WTC11 (cell line): ENCODE results near the gene GRK3. TPM values are rescaled to one million over a fixed set of nuclear protein-coding genes. Genes with fewer than 3 reads are reported as not detected.
"Not testable (repeated sequence)": the region's sequence is repeated elsewhere in the genome, so short reads cannot be mapped to it uniquely, and the experiment has no call there.

ENCODE experiments used
- ATAC-seq: fragments of 200-7000 bp; cut with Tn5 transposase; 2 replicates; pipeline ENCODE4 v1.10.0; 2021; ENCODE audit warnings: mild to moderate bottlenecking, moderate library complexity
- CTCF ChIA-PET: fragments of 300-600 bp; sonication (Branson Sonifier 250); formaldehyde crosslinking; loops from one replicate; lab custom pipeline; 2021; ENCODE audit warnings: antibody characterized with exemption; lab: Charles Lee
- POLR2A ChIA-PET: fragments of 350-600 bp; sonication (Branson Sonifier 250); formaldehyde crosslinking; loops from one replicate; lab custom pipeline; 2021; ENCODE audit warnings: antibody characterized with exemption; lab: Charles Lee
- DNase-seq: peaks from one replicate; pipeline ENCODE4 v3.0.0; 2021; ENCODE audit warnings: low spot score
- H3K27ac Mint-ChIP-seq: 2 replicates; pipeline ENCODE4 v1.8.0; 2021; ENCODE audit warnings: mixed read lengths
- H3K27me3 Mint-ChIP-seq: 2 replicates; pipeline ENCODE4 v1.8.0; 2021; ENCODE audit warnings: low read depth, mild to moderate bottlenecking, moderate library complexity, mixed read lengths
- H3K36me3 Mint-ChIP-seq: 2 replicates; pipeline ENCODE4 v1.8.0; 2021; ENCODE audit warnings: mixed read lengths
- H3K4me1 Mint-ChIP-seq: 2 replicates; pipeline ENCODE4 v1.8.0; 2022; ENCODE audit warnings: mixed read lengths
- H3K4me3 Mint-ChIP-seq: 2 replicates; pipeline ENCODE4 v1.8.0; 2021; ENCODE audit warnings: mild to moderate bottlenecking, moderate library complexity, mixed read lengths
- H3K9me3 Mint-ChIP-seq: 2 replicates; pipeline ENCODE4 v1.8.0; 2021; ENCODE audit warnings: mixed read lengths
- NR1H2 ChIP-seq: sonication (generic); formaldehyde crosslinking; IDR thresholded peaks from 2 replicates; pipeline ENCODE4 v1.9.0; 2021; ENCODE audit warnings: mild to moderate bottlenecking, moderate library complexity, missing genetic modification reagents
- SMAD3 ChIP-seq: sonication (generic); formaldehyde crosslinking; IDR thresholded peaks from 2 replicates; pipeline ENCODE4 v1.8.0; 2022; ENCODE audit warnings: missing genetic modification reagents, mild to moderate bottlenecking, borderline replicate concordance
- ZNF423 ChIP-seq: fragments of 250-450 bp; sonication (Bioruptor Pico); IDR thresholded peaks from 2 replicates; pipeline ENCODE4 v2.1.2; 2022; ENCODE audit warnings: mild to moderate bottlenecking, moderate library complexity
- total RNA-seq: library from RNA; stranded (reverse); gene quantifications from 3 replicates; pipeline ENCODE4 v1.2.3, GENCODE V29; 2021
- TF ChIP-seq, protein P1 (sequence below): sonication (generic); formaldehyde crosslinking; IDR thresholded peaks from 2 replicates; pipeline ENCODE4 v1.8.0; 2023; ENCODE audit warnings: missing genetic modification reagents
- TF ChIP-seq, protein P2 (sequence below): sonication (generic); formaldehyde crosslinking; IDR thresholded peaks from 2 replicates; pipeline ENCODE4 v1.8.0; 2022; ENCODE audit warnings: missing genetic modification reagents
- TF ChIP-seq, protein P3 (sequence below): sonication (generic); formaldehyde crosslinking; IDR thresholded peaks from 2 replicates; pipeline ENCODE4 v1.8.1; 2023; ENCODE audit warnings: mild to moderate bottlenecking, moderate library complexity, missing genetic modification reagents
- TF ChIP-seq, protein P4 (sequence below): sonication (generic); formaldehyde crosslinking; IDR thresholded peaks from 2 replicates; pipeline ENCODE4 v1.8.1; 2022; ENCODE audit warnings: mild to moderate bottlenecking, moderate library complexity, missing genetic modification reagents

The GRK3 gene
- total RNA-seq, 1 experiment from 2014 or later: 27.1 TPM

DNA sequence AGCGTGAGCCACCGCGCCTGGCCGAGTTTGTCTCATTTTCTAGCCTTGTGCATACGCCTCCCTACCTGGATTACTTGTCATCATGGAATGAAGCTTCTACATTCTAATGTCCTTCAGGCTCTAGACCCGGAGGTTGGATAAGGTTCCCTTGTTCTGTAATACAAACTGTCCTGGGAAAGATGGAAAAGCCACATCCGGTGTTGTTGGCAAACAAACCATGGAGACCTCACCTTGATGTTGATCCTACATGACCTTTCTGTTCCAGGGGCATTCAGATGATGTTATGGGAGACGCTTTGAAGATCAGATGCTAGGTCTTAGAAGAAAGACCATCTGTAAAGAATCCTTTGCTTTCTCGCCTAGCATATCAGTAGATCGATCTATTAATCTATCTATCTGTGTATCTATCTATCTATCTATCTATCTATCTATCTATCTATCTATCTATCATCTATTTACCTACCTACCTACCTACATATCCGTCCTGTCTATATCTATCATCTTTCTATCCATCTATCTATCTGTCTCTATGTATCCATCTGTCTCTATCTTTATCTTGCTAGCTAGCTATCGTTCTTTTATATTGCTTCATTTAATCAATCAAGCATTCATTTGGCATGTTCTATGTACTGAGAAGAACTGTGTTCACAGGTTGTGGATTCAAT lies 46.3 kb upstream of the GRK3 start:
- peaks cover 7% of the 10 kb centered on the region for H3K9me3 Mint-ChIP-seq
- ChIA-PET CTCF (no interaction called here), POLR2A (no interaction called here)
- peaks cover 9% of the 10 kb centered on the region for H3K4me1 Mint-ChIP-seq
- DNase-seq (no peak), ATAC-seq (no peak)
- H3K4me3 Mint-ChIP-seq: no peak overlapping the region
- no peak for TF ChIP-seq ZNF423
- H3K27me3 Mint-ChIP-seq: no peaks in the 10 kb centered on the region
- H3K27ac Mint-ChIP-seq: no peak overlapping the region
- peaks cover 7% of the 10 kb centered on the region; the same call in 1 of the 2 replicates for H3K36me3 Mint-ChIP-seq

DNA sequence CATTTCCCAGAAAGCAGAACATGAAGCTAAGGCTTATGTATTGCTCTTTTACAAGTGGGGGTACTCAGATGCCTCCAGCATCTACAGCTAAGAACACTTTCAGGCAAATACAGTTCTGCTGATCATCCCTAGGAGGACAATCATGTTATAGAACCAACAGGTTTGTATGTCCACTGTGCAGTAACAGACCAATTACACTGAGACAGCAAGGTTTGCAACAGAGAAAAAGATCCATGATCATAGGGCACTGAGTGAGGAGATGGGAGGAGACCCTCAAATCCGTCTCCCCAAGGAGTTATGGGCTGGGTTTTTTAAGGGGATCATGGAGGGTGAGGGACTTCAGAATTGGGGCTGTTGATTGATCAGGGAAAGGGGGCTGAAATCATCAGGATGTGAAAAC lies 39.1 kb upstream of the GRK3 start:
- POLR2A ChIA-PET: no interaction called here
- H3K36me3 Mint-ChIP-seq: peaks cover 19% of the 10 kb centered on the region
- H3K27me3 Mint-ChIP-seq: peaks cover 16% of the 10 kb centered on the region
- ATAC-seq: no peak
- no peak overlapping the region for H3K27ac Mint-ChIP-seq
- H3K4me3 Mint-ChIP-seq: no peak overlapping the region
- H3K4me1 Mint-ChIP-seq: no peaks in the 10 kb centered on the region
- CTCF ChIA-PET: no interaction called here
- DNase-seq: no peak
- TF ChIP-seq SMAD3 (CRISPR knock-in tag) (no peak), ZNF423 (no peak), NR1H2 (CRISPR knock-in tag) (no peak)
- TF ChIP-seq, protein P1, sequence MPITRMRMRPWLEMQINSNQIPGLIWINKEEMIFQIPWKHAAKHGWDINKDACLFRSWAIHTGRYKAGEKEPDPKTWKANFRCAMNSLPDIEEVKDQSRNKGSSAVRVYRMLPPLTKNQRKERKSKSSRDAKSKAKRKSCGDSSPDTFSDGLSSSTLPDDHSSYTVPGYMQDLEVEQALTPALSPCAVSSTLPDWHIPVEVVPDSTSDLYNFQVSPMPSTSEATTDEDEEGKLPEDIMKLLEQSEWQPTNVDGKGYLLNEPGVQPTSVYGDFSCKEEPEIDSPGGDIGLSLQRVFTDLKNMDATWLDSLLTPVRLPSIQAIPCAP (CRISPR knock-in tag): no peak
- TF ChIP-seq, protein P2, sequence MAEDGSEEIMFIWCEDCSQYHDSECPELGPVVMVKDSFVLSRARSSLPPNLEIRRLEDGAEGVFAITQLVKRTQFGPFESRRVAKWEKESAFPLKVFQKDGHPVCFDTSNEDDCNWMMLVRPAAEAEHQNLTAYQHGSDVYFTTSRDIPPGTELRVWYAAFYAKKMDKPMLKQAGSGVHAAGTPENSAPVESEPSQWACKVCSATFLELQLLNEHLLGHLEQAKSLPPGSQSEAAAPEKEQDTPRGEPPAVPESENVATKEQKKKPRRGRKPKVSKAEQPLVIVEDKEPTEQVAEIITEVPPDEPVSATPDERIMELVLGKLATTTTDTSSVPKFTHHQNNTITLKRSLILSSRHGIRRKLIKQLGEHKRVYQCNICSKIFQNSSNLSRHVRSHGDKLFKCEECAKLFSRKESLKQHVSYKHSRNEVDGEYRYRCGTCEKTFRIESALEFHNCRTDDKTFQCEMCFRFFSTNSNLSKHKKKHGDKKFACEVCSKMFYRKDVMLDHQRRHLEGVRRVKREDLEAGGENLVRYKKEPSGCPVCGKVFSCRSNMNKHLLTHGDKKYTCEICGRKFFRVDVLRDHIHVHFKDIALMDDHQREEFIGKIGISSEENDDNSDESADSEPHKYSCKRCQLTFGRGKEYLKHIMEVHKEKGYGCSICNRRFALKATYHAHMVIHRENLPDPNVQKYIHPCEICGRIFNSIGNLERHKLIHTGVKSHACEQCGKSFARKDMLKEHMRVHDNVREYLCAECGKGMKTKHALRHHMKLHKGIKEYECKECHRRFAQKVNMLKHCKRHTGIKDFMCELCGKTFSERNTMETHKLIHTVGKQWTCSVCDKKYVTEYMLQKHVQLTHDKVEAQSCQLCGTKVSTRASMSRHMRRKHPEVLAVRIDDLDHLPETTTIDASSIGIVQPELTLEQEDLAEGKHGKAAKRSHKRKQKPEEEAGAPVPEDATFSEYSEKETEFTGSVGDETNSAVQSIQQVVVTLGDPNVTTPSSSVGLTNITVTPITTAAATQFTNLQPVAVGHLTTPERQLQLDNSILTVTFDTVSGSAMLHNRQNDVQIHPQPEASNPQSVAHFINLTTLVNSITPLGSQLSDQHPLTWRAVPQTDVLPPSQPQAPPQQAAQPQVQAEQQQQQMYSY: no peak
- TF ChIP-seq, protein P3, sequence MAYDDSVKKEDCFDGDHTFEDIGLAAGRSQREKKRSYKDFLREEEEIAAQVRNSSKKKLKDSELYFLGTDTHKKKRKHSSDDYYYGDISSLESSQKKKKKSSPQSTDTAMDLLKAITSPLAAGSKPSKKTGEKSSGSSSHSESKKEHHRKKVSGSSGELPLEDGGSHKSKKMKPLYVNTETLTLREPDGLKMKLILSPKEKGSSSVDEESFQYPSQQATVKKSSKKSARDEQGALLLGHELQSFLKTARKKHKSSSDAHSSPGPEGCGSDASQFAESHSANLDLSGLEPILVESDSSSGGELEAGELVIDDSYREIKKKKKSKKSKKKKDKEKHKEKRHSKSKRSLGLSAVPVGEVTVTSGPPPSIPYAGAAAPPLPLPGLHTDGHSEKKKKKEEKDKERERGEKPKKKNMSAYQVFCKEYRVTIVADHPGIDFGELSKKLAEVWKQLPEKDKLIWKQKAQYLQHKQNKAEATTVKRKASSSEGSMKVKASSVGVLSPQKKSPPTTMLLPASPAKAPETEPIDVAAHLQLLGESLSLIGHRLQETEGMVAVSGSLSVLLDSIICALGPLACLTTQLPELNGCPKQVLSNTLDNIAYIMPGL (CRISPR knock-in tag): no peak
- TF ChIP-seq, protein P4, sequence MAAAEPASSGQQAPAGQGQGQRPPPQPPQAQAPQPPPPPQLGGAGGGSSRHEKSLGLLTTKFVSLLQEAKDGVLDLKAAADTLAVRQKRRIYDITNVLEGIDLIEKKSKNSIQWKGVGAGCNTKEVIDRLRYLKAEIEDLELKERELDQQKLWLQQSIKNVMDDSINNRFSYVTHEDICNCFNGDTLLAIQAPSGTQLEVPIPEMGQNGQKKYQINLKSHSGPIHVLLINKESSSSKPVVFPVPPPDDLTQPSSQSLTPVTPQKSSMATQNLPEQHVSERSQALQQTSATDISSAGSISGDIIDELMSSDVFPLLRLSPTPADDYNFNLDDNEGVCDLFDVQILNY (CRISPR knock-in tag): no peak
- TF ChIP-seq, all 79 proteins: peak for 0
- peaks cover 39% of the 10 kb centered on the region for H3K9me3 Mint-ChIP-seq

DNA sequence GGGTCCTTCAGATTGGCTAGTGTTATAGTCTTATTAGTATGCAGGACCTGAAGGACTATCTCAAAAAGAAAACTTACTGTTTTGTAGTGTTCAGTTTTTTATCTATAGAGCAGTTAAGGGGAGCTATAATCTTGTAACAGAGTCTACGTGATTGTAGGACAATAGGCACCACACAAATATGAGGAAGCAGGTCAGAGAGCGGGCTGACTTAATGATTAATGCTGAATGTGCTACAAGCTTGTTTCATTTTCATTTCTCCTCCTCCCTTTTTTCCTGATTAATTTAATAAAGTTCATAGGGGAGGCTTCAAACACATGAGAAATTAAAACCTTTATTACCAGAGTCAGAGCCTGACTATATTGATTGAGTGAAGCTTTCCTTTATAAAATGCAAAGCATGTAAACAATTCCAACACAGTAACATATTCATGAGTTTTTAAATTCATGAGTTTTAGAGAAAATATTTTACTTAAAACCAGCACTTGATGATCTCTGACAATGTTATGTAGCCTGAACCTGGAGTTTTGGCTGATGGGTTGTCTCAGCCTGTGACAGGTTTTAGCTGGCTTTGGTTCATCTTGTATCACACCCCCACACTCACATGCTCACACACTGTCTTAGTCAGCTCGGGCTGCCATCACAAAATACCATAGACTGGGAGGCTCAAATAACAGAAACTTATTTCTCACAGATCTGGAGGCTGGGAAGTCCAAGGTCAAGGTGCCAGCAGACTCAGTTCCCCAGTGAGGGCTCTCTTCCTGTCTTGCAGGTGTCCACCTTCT lies 38.5 kb upstream of the GRK3 start:
- POLR2A ChIA-PET: not testable (repeated sequence)

DNA sequence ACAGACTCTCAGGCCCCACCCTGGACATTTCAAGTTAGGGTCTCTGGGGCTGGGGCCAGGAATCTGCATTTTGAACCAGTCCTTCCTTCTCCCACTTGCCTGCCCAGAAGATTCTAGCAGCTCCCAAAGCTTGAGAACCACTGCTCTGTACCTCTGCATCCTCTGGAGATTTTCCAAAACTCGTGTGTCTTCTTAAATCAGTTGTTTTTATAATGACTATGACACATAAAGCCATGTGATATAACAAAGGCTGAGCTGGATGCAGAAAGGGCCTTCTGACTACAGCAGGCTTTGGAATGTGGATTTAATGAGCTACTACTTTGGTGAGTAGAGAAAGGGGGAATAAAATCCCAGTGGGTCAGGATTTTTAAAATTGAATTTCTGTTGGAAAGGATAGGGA lies 37.5 kb upstream of the GRK3 start:
- H3K27ac Mint-ChIP-seq, POLR2A ChIA-PET, DNase-seq, ATAC-seq, H3K4me3 Mint-ChIP-seq, H3K4me1 Mint-ChIP-seq, CTCF ChIA-PET: not testable (repeated sequence)
- peaks cover 16% of the 10 kb centered on the region for H3K27me3 Mint-ChIP-seq
- peaks cover 32% of the 10 kb centered on the region for H3K9me3 Mint-ChIP-seq
- peaks cover 16% of the 10 kb centered on the region for H3K36me3 Mint-ChIP-seq

More for the DNA sequence above, 38.5 kb upstream of the GRK3 start:
- H3K4me1 Mint-ChIP-seq, H3K4me3 Mint-ChIP-seq, CTCF ChIA-PET, ATAC-seq, H3K27ac Mint-ChIP-seq, DNase-seq: not testable (repeated sequence)
- Mint-ChIP-seq H3K36me3 (peaks cover 19% of the 10 kb centered on the region), H3K27me3 (peaks cover 16% of the 10 kb centered on the region), H3K9me3 (peaks cover 39% of the 10 kb centered on the region)

DNA sequence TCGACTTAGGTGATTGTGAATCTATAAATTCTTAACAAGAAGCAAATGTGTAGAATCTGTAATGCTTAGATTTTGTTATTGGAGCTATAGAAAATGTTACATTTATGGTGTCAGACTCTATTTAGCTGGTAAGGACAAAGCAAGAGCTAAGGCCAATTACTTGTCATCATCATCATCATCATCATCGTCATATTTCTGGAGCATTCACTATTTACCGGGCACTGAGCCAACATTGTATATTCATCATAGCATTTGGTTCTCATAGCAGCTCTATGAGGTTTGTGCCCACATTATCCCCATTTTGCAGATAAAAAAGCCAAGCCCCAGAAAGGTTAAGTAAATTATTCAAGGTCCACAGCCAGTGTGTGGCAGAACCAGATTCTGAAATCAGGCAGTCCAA lies 36.4 kb upstream of the GRK3 start:
- POLR2A ChIA-PET, DNase-seq, CTCF ChIA-PET, H3K4me3 Mint-ChIP-seq, ATAC-seq, H3K4me1 Mint-ChIP-seq, H3K27ac Mint-ChIP-seq: not testable (repeated sequence)
- peaks cover 16% of the 10 kb centered on the region for H3K27me3 Mint-ChIP-seq
- peaks cover 12% of the 10 kb centered on the region for H3K36me3 Mint-ChIP-seq
- H3K9me3 Mint-ChIP-seq: peaks cover 32% of the 10 kb centered on the region

DNA sequence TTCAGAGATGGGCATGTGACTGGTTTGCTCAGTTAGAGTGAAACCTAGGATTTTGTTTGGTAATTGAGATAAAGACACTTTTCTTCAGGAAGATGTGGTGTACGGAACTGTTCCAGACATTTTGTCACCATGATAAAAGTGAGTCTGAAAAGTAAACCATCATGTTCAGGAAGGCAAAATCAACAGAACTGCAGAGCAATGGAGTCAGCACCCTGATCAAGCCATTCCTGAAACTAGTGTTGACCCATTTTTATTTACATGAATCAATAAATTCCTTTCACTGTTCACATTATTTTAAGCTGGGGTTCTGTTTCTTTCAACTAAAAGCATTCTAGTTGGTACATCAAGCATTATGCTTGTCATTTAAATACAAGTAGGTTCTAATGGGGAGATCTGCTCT lies 35.4 kb upstream of the GRK3 start:
- ATAC-seq, H3K27ac Mint-ChIP-seq, POLR2A ChIA-PET, DNase-seq, H3K4me3 Mint-ChIP-seq, CTCF ChIA-PET, H3K4me1 Mint-ChIP-seq: not testable (repeated sequence)
- peaks cover 12% of the 10 kb centered on the region for H3K36me3 Mint-ChIP-seq
- H3K9me3 Mint-ChIP-seq: peaks cover 32% of the 10 kb centered on the region
- peaks cover 16% of the 10 kb centered on the region for H3K27me3 Mint-ChIP-seq

DNA sequence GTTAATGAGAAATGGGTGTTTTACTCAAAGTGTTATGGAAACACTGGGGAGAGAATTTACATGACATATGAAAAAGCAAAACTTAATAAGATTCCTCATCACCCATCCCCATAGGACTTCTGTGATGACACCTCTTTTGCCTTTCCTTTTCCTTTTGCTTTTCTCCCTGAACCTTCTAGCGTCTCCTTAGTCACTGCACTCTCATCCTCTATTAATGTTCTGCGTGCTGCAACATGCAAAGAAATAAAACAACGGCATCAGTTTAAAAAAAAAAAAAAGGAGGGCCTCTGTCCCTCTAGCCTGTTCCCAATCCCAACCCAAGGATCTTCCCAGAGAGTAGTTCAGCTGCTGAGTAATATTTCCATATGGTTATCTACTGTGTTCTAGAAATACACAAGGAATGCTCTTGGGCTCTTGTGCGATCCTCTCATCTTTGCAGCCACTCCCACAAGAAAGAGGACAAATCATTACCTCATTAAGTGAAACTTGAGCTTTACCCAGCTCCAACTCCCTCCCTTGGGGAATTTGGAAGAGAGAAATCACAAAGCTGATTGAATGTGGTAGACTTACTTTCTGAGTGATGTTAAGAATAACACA lies 34.8 kb upstream of the GRK3 start:
- H3K4me1 Mint-ChIP-seq, CTCF ChIA-PET, POLR2A ChIA-PET, ATAC-seq, H3K36me3 Mint-ChIP-seq, H3K4me3 Mint-ChIP-seq, H3K27ac Mint-ChIP-seq, DNase-seq: not testable (repeated sequence)
- Mint-ChIP-seq H3K27me3 (peaks cover 16% of the 10 kb centered on the region), H3K9me3 (peaks cover 26% of the 10 kb centered on the region)
